SH-SY5Y (cell line): ENCODE measurements around the gene CTU1.

ENCODE experiments used
- GATA2 ChIP-seq: IDR thresholded peaks from 2 replicates; pipeline ENCODE4 v1.6.1; 2011; ENCODE audit warnings: mild to moderate bottlenecking, low read depth, low read length
- GATA3 ChIP-seq: IDR thresholded peaks from 2 replicates; pipeline ENCODE4 v1.6.1; 2011; ENCODE audit warnings: low read depth, mild to moderate bottlenecking, low read length, moderate library complexity

The CTU1 gene

DNA sequence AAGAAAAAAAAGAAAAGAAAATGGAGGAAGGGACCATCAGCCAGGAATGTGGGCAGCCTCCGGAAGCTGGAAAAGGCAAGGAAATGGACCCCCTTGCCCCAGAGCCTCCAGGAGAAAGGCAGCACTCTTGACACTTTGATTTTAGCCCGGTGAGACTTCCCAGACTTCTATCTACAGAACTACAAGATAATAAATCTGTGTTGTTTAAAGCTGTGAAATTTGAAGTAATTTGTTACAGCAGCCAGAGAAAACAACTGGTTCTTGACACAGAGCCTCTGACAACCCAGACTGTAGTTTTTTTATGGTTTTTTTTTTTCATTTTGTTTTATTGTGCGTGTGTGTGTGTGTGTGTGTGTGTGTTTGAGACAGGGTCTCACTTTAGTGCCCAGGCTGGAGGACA, 7.6 kb downstream of the CTU1 start:
- no peak for TF ChIP-seq GATA2
- no peak for TF ChIP-seq GATA3

- TF ChIP-seq GATA3 (no peak), GATA2 (no peak)
These were observed 9.2 kb downstream of the CTU1 start for GRCh38 chr19:51099047-51099382.

DNA sequence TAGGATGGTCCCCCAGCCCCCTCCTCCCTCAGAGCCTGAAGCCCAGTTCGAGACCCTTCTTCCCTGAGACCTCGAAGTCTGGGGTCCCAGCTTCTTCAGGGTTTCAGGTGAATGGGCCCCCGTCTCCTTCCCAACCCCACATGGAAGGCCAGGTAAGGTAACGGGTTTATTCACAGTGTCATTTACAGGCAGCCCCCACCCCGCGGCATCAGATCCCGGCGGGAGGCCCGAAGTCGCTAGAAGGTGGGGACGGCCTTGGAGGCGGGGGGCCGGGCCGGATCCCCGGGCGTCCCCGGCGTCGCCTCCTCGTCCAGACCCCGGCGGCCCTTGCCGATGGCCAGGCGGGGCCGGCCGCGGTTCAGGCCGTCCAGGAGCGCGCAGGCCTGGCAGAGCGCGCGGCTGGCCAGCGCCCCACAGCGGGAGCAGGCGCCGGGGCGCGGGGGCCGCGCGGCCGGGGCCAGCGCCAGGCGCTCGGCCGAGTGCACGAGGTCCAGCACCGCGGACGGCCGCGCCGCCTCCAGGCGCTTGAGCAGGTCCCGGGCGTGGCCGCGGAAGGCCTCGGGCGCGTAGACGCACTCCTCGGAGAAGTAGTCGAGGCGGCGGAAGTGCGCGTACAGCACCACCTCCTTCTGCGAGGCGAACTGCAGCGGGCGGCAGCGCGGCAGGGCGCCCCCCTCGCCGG, 9.7 kb downstream of the CTU1 start:
- no peak for TF ChIP-seq GATA3
- no peak for TF ChIP-seq GATA2

- TF ChIP-seq GATA2 (no peak), GATA3 (no peak)
These were observed 10.4 kb downstream of the CTU1 start for GRCh38 chr19:51097796-51098195.

- no peak for TF ChIP-seq GATA2
- no peak for TF ChIP-seq GATA3
These were observed 11.0 kb downstream of the CTU1 start for GRCh38 chr19:51097166-51097738.

GRCh38 chr19:51096473-51097165, 11.6 kb downstream of the CTU1 start:
- TF ChIP-seq GATA3 = no peak
- no peak for TF ChIP-seq GATA2

GRCh38 chr19:51094696-51095279, 13.4 kb downstream of the CTU1 start:
- TF ChIP-seq GATA3 = no peak
- no peak for TF ChIP-seq GATA2

DNA sequence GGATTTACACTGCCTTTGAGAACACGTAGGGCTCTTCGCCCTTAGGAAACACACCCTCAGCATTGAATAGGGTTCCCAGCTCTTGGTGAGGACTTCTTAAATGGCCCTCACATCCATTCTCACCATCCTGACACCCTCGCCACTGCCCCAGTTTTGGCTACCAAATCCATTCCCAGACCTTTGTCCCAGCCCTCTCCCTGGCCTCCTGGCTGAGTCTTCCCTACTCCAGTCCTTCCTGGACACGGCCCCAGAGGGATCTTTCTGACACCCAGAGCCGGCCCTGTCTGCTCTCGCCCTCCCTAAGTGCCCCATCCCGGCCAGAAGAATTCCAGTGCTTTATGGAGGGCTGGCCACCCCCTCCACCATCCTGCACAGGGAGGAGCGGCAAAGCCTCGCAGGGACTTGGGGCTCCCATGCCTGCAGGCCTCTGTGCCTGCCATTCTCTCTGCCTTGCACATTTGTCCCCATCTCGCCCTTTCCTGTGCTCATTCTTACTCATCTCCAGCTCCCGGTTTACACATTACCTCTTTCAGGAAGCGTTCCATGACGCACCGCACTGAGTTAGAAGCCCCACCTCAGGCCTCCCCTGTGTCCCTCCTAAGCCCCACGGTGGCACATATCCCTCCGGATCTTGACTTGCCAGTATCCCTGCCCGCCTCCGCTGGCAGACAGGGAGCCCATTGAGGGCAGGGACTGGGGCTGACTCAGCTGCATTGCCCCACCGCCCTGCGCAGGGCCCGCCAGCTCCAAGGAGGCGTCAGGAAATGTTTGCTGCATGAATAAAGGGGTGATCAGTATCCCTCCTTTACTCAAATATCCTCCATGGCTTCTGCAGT, 14.5 kb downstream of the CTU1 start:
- TF ChIP-seq GATA2 (no peak), GATA3 (no peak)

- TF ChIP-seq GATA3 (no peak), GATA2 (no peak)
These were observed 15.1 kb downstream of the CTU1 start for GRCh38 chr19:51093101-51093500.

GRCh38 chr19:51091895-51092873, 16.0 kb downstream of the CTU1 start:
- TF ChIP-seq GATA3 = no peak
- no peak for TF ChIP-seq GATA2

GRCh38 chr19:51091126-51091525, 17.1 kb downstream of the CTU1 start:
- no peak for TF ChIP-seq GATA2
- no peak for TF ChIP-seq GATA3

DNA sequence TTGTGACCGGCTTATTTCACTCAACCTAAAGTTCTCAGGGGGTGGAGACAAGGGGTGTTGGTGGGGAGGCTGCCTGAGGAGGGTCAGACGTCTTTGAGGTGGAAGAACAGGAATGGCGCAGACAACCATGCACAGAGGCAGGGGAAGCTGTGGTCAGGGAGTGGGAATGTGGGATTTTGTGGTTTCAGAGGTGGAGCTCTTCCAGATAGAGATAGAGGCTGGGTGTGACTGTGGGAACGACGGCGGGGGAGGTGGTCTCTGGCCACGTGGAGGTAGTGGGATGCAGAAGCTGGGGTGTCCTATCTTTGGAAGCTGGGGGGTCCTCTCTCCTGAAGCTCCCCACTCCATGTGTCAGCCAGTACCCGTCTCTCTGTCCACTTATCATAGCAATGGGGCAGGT, 17.7 kb downstream of the CTU1 start:
- TF ChIP-seq GATA2 = no peak
- TF ChIP-seq GATA3 = no peak

DNA sequence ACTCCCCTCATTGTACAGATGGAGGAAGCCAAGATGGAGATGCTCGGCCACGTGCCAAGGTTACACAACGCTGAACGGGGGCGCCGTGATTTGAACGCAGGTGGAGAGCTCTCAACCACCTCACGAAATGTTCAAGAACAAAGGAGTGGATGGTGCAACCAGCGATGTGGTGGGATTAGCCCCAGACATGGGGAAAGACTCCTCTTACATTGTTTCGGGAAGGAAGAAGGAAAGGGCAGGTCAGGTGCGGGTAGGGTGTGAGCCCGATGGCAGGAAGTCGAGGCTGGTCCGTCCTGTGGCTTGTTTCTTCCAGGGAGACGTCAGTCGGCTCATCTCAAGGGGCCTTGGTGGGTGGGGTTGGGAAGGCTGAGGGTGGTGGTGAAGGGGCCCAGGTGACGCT, 18.4 kb downstream of the CTU1 start:
- TF ChIP-seq GATA3 (no peak), GATA2 (no peak)
